NK-92 treated with Interleukin-12 subunit alpha and Interleukin-12 subunit beta, amount 100 ng/mL, for 24 hours (cell line): ENCODE data around the gene SMDT1.

Experiments used
- DNase-seq: peaks from one replicate; lab custom pipeline; 2025; lab: John Stamatoyannopoulos, UW

Gene SMDT1

GRCh38 chr22:42079319-42080251, at the start of gene SMDT1:
TSS of gene SMDT1 (plus strand) at chr22:42079700. CDS start at chr22:42079769, 69 bp downstream.
- peak; percentile 93 for DNase-seq

GRCh38 chr22:42033263-42034181, 46.0 kb upstream of the SMDT1 start:
- DNase-seq, result no peak

- no peak for DNase-seq
Observed at GRCh38 chr22:42035256-42035655, 44.2 kb upstream of the SMDT1 start.

- DNase-seq, result no peak
Observed at GRCh38 chr22:42039271-42039670, 40.2 kb upstream of the SMDT1 start.

- DNase-seq, result no peak
Observed at GRCh38 chr22:42041784-42042183, 37.7 kb upstream of the SMDT1 start.

GRCh38 chr22:42050641-42051180, 28.8 kb upstream of the SMDT1 start:
- no peak for DNase-seq

- DNase-seq, result no peak
Observed at GRCh38 chr22:42052765-42053164, 26.7 kb upstream of the SMDT1 start.

- no peak for DNase-seq
Observed at GRCh38 chr22:42056757-42057511, 22.6 kb upstream of the SMDT1 start.

GRCh38 chr22:42060489-42060888, 19.0 kb upstream of the SMDT1 start:
- DNase-seq, result no peak

GRCh38 chr22:42061041-42061440, 18.5 kb upstream of the SMDT1 start:
- no peak for DNase-seq

- no peak for DNase-seq
Observed at GRCh38 chr22:42062506-42063170, 16.9 kb upstream of the SMDT1 start.

- no peak for DNase-seq
Observed at GRCh38 chr22:42064629-42065028, 14.9 kb upstream of the SMDT1 start.

- no peak for DNase-seq
Observed at GRCh38 chr22:42065438-42066125, 13.9 kb upstream of the SMDT1 start.

- no peak for DNase-seq
Observed at GRCh38 chr22:42066126-42066761, 13.3 kb upstream of the SMDT1 start.

GRCh38 chr22:42066937-42067336, 12.6 kb upstream of the SMDT1 start:
- no peak for DNase-seq

GRCh38 chr22:42067671-42068251, 11.7 kb upstream of the SMDT1 start:
- DNase-seq, result no peak

- DNase-seq, result no peak
Observed at GRCh38 chr22:42068291-42068690, 11.2 kb upstream of the SMDT1 start.

GRCh38 chr22:42069801-42070516, 9.5 kb upstream of the SMDT1 start:
- DNase-seq, result no peak
